Sigmoid colon (tissue), 7 donors: ENCODE data around the gene MSI1. TPM values are rescaled to one million over a fixed set of nuclear protein-coding genes. Genes with fewer than 3 reads are reported as not detected.

Experiments used
- DNase-seq: peaks from one replicate; pipeline ENCODE4 v3.0.0-alpha.2; 2019
- H3K27ac ChIP-seq, 4 donors: fragments of 200-600 bp; sonication (generic); one replicate each; pipeline ENCODE4 v1.5.1; 2016 to 2019; ENCODE audit warnings: mild to moderate bottlenecking in 1 of 4
- H3K27me3 ChIP-seq, 3 donors: fragments of 200-600 bp; sonication (generic); one replicate each; pipeline ENCODE4 v1.5.1; 2019; ENCODE audit warnings: mild to moderate bottlenecking in 1 of 3
- H3K36me3 ChIP-seq, 4 donors: fragments of 200-600 bp; sonication (generic); one replicate each; pipeline ENCODE4 v1.5.1; 2016 to 2019
- H3K4me1 ChIP-seq, 4 donors: fragments of 200-600 bp; sonication (generic); one replicate each; pipeline ENCODE4 v1.5.1; 2017 to 2019
- H3K4me3 ChIP-seq, 4 donors: fragments of 200-600 bp; sonication (generic); one replicate each; pipeline ENCODE4 v1.5.1; 2017 to 2019; ENCODE audit warnings: mild to moderate bottlenecking in 2 of 4, moderate library complexity in 1 of 4
- H3K9me3 ChIP-seq, 4 donors: fragments of 200-600 bp in 3 of 4; sonication (generic) in 3 of 4; one replicate each; pipeline versions ENCODE4 v1.5.1 to v1.6.1; 2013 to 2019
- CTCF ChIP-seq, 4 experiments: fragments of 450-650 bp in 3 of 4; fragments of 200-600 bp in 1 of 4; IDR thresholded peaks; one replicate each; pipeline ENCODE4 v1.5.1; 2016 to 2019; ENCODE audit warnings: antibody characterized with exemption in 4 of 4, mild to moderate bottlenecking in 3 of 4, moderate library complexity in 2 of 4
- EP300 ChIP-seq, 4 donors: sonication (generic); formaldehyde crosslinking; IDR thresholded peaks; one replicate each; pipeline ENCODE4 v1.6.1; 2017; ENCODE audit warnings: antibody characterized with exemption in 4 of 4
- POLR2A ChIP-seq, 2 donors: fragments of 450-650 bp; IDR thresholded peaks; one replicate each; pipeline ENCODE4 v1.6.1; 2016; ENCODE audit warnings: antibody characterized with exemption in 2 of 2, mild to moderate bottlenecking in 2 of 2, moderate library complexity in 2 of 2
- POLR2AphosphoS5 ChIP-seq, 4 donors: sonication (generic); formaldehyde crosslinking; IDR thresholded peaks; one replicate each; pipeline ENCODE4 v1.6.1; 2017; ENCODE audit warnings: antibody characterized with exemption in 4 of 4
- WGBS, 2 donors: extraction: QIAGEN DNeasy Blood & Tissue Kit; methylation state at CpG; one replicate each; pipeline ENCODE4 v1.1.7; 2013; 5-methylcytosine and 5-hydroxymethylcytosine counted together
- intact Hi-C: fragments of 100-400 bp; cut with DNase I; formaldehyde crosslinking; loops from one replicate; pipeline ENCODE4 v1.15.1; 2023
- polyA plus RNA-seq, 3 donors: library from polyadenylated mRNA; stranded (reverse); fragments of 200-250 nt; gene quantifications; one replicate each; pipeline ENCODE4 v1.2.3, GENCODE V29; 2013
- total RNA-seq, 4 donors: library from RNA; depleted of rRNA; stranded (reverse); fragments of >200 nt; gene quantifications; one replicate each; pipeline ENCODE4 v1.1.0, GENCODE V29; 2016
- donor health status: healthy with polysubstance abuse.
- donor health status: Bipolar disorder and iron deficiency.
- donor health status: healthy.

Gene MSI1
- total and polyA plus RNA-seq, 7 donors: 0.60 to 1.2 (median 0.91) TPM; not detected in 3

GRCh38 chr12:120412421-120412820, 43.5 kb upstream of the MSI1 start:
- Histone ChIP-seq H3K27me3 (peaks cover 0 to 3% (median 0%) of the 10 kb centered on the region in 3 donors), H3K27ac (no peak overlapping the region), H3K9me3 (no peaks in the 10 kb centered on the region), H3K36me3 (no peaks in the 10 kb centered on the region), H3K4me1 (no peaks in the 10 kb centered on the region), H3K4me3 (no peak overlapping the region)
- WGBS, 2 donors: 88 to 93% methylated on average over 7 of the region's 7 CpGs
- intact Hi-C loops: no loop called here
- TF ChIP-seq EP300 (IDR thresholded peaks at IDR 0.05) (no peak), POLR2AphosphoS5 (IDR thresholded peaks at IDR 0.05) (no peak), CTCF (IDR thresholded peaks at IDR 0.05) (no peak), POLR2A (IDR thresholded peaks at IDR 0.05) (no peak)
- DNase-seq: no peak

GRCh38 chr12:120408771-120409170, 39.8 kb upstream of the MSI1 start:
- intact Hi-C loops: no loop called here
- no peak overlapping the region for H3K27ac ChIP-seq
- no peaks in the 10 kb centered on the region for H3K9me3 ChIP-seq
- H3K36me3 ChIP-seq: no peaks in the 10 kb centered on the region
- H3K27me3 ChIP-seq: peaks cover 0 to under 1% (median 0%) of the 10 kb centered on the region in 3 donors
- DNase-seq: no peak
- peaks cover 0 to 6% (median 0%) of the 10 kb centered on the region in 4 donors for H3K4me1 ChIP-seq
- 95 to 97% methylated on average over 11 of the region's 11 CpGs for WGBS, 2 donors
- no peak overlapping the region for H3K4me3 ChIP-seq
- no peak for TF ChIP-seq EP300 (IDR thresholded peaks at IDR 0.05)

GRCh38 chr12:120406553-120406952, 37.6 kb upstream of the MSI1 start:
- Histone ChIP-seq H3K4me1 (peaks cover 0 to 6% (median 0%) of the 10 kb centered on the region in 4 donors), H3K27me3 (no peaks in the 10 kb centered on the region), H3K27ac (peak overlapping the region in 1 of 4 donors; percentile 65), H3K36me3 (no peaks in the 10 kb centered on the region), H3K4me3 (no peak overlapping the region), H3K9me3 (no peaks in the 10 kb centered on the region)
- no peak for DNase-seq
- intact Hi-C loops: no loop called here
- TF ChIP-seq CTCF (IDR thresholded peaks at IDR 0.05): no peak
- TF ChIP-seq EP300 (IDR thresholded peaks at IDR 0.05): no peak
- no peak for TF ChIP-seq POLR2AphosphoS5 (IDR thresholded peaks at IDR 0.05)
- no peak for TF ChIP-seq POLR2A (IDR thresholded peaks at IDR 0.05)
- 91 to 95% methylated on average over 3 of the region's 3 CpGs for WGBS, 2 donors

- Histone ChIP-seq H3K9me3 (no peaks in the 10 kb centered on the region), H3K27ac (peak overlapping the region in 1 of 4 donors; percentile 65), H3K27me3 (no peaks in the 10 kb centered on the region), H3K4me3 (no peak overlapping the region), H3K36me3 (no peaks in the 10 kb centered on the region), H3K4me1 (peaks cover 0 to 6% (median 0%) of the 10 kb centered on the region in 4 donors)
- TF ChIP-seq POLR2A (IDR thresholded peaks at IDR 0.05): no peak
- peak in 1 of 4 donors; percentile 43 for TF ChIP-seq POLR2AphosphoS5 (IDR thresholded peaks at IDR 0.05)
- intact Hi-C loops: no loop called here
- no peak for DNase-seq
- 19 to 52% methylated on average over 3 of the region's 3 CpGs for WGBS, 2 donors
These were observed 37.1 kb upstream of the MSI1 start for GRCh38 chr12:120406069-120406468.

- no peak for DNase-seq
- Histone ChIP-seq H3K27me3 (no peaks in the 10 kb centered on the region), H3K36me3 (no peaks in the 10 kb centered on the region), H3K4me1 (peaks cover 0 to 10% (median 0%) of the 10 kb centered on the region in 4 donors), H3K27ac (no peak overlapping the region), H3K9me3 (no peaks in the 10 kb centered on the region), H3K4me3 (no peak overlapping the region)
- TF ChIP-seq CTCF (IDR thresholded peaks at IDR 0.05): no peak
- no peak for TF ChIP-seq POLR2A (IDR thresholded peaks at IDR 0.05)
- TF ChIP-seq EP300 (IDR thresholded peaks at IDR 0.05): no peak
- WGBS, 2 donors: 66 to 85% methylated on average over 1 of the region's 1 CpG
- intact Hi-C loops: no loop called here
These were observed 35.3 kb upstream of the MSI1 start for GRCh38 chr12:120404271-120404670.

- H3K36me3 ChIP-seq: no peaks in the 10 kb centered on the region
- H3K4me3 ChIP-seq: no peak overlapping the region
- DNase-seq: no peak
- no peak overlapping the region for H3K27ac ChIP-seq
- peaks cover 0 to 10% (median 0%) of the 10 kb centered on the region in 4 donors for H3K4me1 ChIP-seq
- TF ChIP-seq POLR2AphosphoS5 (IDR thresholded peaks at IDR 0.05): no peak
- TF ChIP-seq POLR2A (IDR thresholded peaks at IDR 0.05): no peak
- TF ChIP-seq EP300 (IDR thresholded peaks at IDR 0.05): no peak
- no peak for TF ChIP-seq CTCF (IDR thresholded peaks at IDR 0.05)
- no peaks in the 10 kb centered on the region for H3K27me3 ChIP-seq
- WGBS, 2 donors: 84 to 85% methylated on average over 3 of the region's 3 CpGs
- no peaks in the 10 kb centered on the region for H3K9me3 ChIP-seq
- intact Hi-C loops: no loop called here
These were observed 34.9 kb upstream of the MSI1 start for GRCh38 chr12:120403869-120404268.
